ENCODE measurements around the gene IGFBP6. TPM values are rescaled to one million over a fixed set of nuclear protein-coding genes. Genes with fewer than 3 reads are reported as not detected.
A peak's percentile ranks its signal among the peaks of the same experiment; 100 is the strongest.

IGFBP6 gene
- total RNA-seq, 1 donor from 2014 or later = 27.7 TPM

GRCh38 chr12:53059434-53060063 is 37.9 kb upstream of the IGFBP6 start:
- no peak for DNase-seq

GRCh38 chr12:53060064-53060720 is 37.3 kb upstream of the IGFBP6 start:
- DNase-seq = no peak

- no peak for DNase-seq
Observed at GRCh38 chr12:53060721-53061276, 36.7 kb upstream of the IGFBP6 start.

- no peak for DNase-seq
Observed at GRCh38 chr12:53061404-53062010, 36.0 kb upstream of the IGFBP6 start.

GRCh38 chr12:53062011-53062961 is 35.2 kb upstream of the IGFBP6 start:
- DNase-seq = no peak

GRCh38 chr12:53062977-53063707 is 34.3 kb upstream of the IGFBP6 start:
- no peak for DNase-seq

GRCh38 chr12:53063708-53064612 is 33.5 kb upstream of the IGFBP6 start:
- peak; percentile 47 for DNase-seq

GRCh38 chr12:53064613-53065436 is 32.6 kb upstream of the IGFBP6 start:
- DNase-seq = no peak

GRCh38 chr12:53065470-53065869 is 32.0 kb upstream of the IGFBP6 start:
- DNase-seq = no peak

- DNase-seq = peak; percentile 72
Observed at GRCh38 chr12:53065975-53066931, 31.2 kb upstream of the IGFBP6 start.

- no peak for DNase-seq
Observed at GRCh38 chr12:53067074-53067992, 30.1 kb upstream of the IGFBP6 start.

- no peak for DNase-seq
Observed at GRCh38 chr12:53067993-53068770, 29.3 kb upstream of the IGFBP6 start.

GRCh38 chr12:53068811-53069585 is 28.5 kb upstream of the IGFBP6 start:
- DNase-seq = no peak

- peak; percentile 40 for DNase-seq
Observed at GRCh38 chr12:53069621-53070410, 27.7 kb upstream of the IGFBP6 start.
